K562 (cell line): Measurements from ENCODE around the gene RAB40B.

Experiments used
- ARID1B ChIP-seq: fragments of 450-650 bp; IDR thresholded peaks from 2 replicates; pipeline ENCODE4 v1.6.1; 2016; ENCODE audit warnings: antibody characterized with exemption, mild to moderate bottlenecking, inconsistent platforms
- CBX3 ChIP-seq, 2 experiments: IDR thresholded peaks; 1 replicate in 1 of 2; 2 replicates in 1 of 2; pipeline ENCODE4 v1.6.1; 2012; ENCODE audit warnings: inconsistent platforms in 2 of 2, low read length in 2 of 2, borderline replicate concordance in 1 of 2, control low read depth in 1 of 2
- CHD1 ChIP-seq: fragments of 200-600 bp; sonication (generic); IDR thresholded peaks from one replicate; pipeline ENCODE4 v1.6.1; 2012; ENCODE audit warnings: mild to moderate bottlenecking, moderate library complexity, low read length, inconsistent platforms
- EZH2 ChIP-seq: IDR thresholded peaks from 2 replicates; pipeline ENCODE4 v1.6.1; 2012; ENCODE audit warnings: low read depth, mild to moderate bottlenecking, inconsistent platforms, low read length, borderline replicate concordance
- PHTF2 ChIP-seq: fragments of 250-450 bp; sonication (Bioruptor Pico); IDR thresholded peaks from 2 replicates; pipeline ENCODE4 v1.5.0; 2021; ENCODE audit warnings: mild to moderate bottlenecking
- POLR2AphosphoS2 ChIP-seq: IDR thresholded peaks from 2 replicates; pipeline ENCODE4 v1.6.1; 2012; ENCODE audit warnings: low read length, improper control_type of control experiment
- RFX1 ChIP-seq: fragments of 450-650 bp; IDR thresholded peaks from 2 replicates; pipeline ENCODE4 v1.6.1; 2016; ENCODE audit warnings: mild to moderate bottlenecking, moderate library complexity
- RFX5 ChIP-seq: IDR thresholded peaks from 2 replicates; pipeline ENCODE4 v1.6.1; 2011; ENCODE audit warnings: low read depth, mild to moderate bottlenecking, improper control_type of control experiment, low read length
- ZNF12 ChIP-seq: sonication (generic); formaldehyde crosslinking; IDR thresholded peaks from 2 replicates; pipeline ENCODE4 v1.4.0; 2020; ENCODE audit warnings: mild to moderate bottlenecking, missing genetic modification reagents
- ZNF780A ChIP-seq: fragments of 250-450 bp; sonication (Bioruptor Pico); IDR thresholded peaks from 2 replicates; pipeline ENCODE4 v1.5.0; 2021; ENCODE audit warnings: mild to moderate bottlenecking
- TF ChIP-seq, protein P1 (sequence below), 3 experiments: IDR thresholded peaks in 2 of 3; conservative IDR thresholded peaks in 1 of 3; 2 replicates each; pipeline ENCODE4 v1.5.1; 2011 to 2012; ENCODE audit warnings: low read length in 3 of 3, mild to moderate bottlenecking in 3 of 3, control low read depth in 2 of 3, improper control_type of control experiment in 1 of 3, inconsistent platforms in 1 of 3, low read depth in 1 of 3, mixed read lengths in 1 of 3, moderate library complexity in 1 of 3; ENCODE audit not compliant: insufficient read depth in 2 of 3
- TF ChIP-seq, protein P2 (sequence below), 2 experiments: fragments of 450-650 bp; formaldehyde crosslinking in 1 of 2; IDR thresholded peaks; 2 replicates each; pipeline versions ENCODE4 v1.4.0 to v1.6.1; 2014 to 2020; ENCODE audit warnings: mild to moderate bottlenecking in 2 of 2, borderline replicate concordance in 1 of 2, low read depth in 1 of 2

DNA sequence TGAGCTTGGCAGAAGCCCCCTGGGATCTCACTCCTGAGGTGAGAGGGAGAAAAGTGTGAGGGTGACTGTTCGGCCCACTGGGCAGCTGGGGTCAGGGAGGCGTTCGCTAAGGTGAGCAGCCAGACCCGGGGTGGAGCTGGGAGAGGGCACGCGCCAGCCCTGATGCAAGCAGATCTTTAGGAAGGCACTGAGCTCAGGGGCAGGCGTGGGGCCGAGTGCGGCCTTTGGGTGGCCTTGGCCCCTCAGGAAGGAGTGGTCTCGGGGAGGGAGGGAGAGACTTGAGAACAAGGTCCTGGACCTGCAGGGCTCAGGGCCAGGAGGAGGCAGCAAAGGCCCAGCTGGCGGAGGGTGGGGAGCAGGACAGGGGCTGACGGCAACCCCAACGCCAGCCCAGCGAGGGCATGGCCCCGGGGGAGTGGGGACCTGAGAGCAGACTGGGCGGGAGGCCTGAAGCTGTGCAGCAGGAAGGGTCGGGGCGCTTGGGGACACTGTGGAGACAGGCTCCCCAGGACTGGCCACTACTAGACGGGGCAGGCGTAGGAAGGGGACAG is 35.7 kb downstream of the RAB40B start:
- no peak for TF ChIP-seq RFX5
- TF ChIP-seq RFX1: no peak
- TF ChIP-seq, protein P1, sequence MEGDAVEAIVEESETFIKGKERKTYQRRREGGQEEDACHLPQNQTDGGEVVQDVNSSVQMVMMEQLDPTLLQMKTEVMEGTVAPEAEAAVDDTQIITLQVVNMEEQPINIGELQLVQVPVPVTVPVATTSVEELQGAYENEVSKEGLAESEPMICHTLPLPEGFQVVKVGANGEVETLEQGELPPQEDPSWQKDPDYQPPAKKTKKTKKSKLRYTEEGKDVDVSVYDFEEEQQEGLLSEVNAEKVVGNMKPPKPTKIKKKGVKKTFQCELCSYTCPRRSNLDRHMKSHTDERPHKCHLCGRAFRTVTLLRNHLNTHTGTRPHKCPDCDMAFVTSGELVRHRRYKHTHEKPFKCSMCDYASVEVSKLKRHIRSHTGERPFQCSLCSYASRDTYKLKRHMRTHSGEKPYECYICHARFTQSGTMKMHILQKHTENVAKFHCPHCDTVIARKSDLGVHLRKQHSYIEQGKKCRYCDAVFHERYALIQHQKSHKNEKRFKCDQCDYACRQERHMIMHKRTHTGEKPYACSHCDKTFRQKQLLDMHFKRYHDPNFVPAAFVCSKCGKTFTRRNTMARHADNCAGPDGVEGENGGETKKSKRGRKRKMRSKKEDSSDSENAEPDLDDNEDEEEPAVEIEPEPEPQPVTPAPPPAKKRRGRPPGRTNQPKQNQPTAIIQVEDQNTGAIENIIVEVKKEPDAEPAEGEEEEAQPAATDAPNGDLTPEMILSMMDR (IDR thresholded peaks at IDR 0.05 in 2 of 3, conservative IDR thresholded peaks at IDR 0.05 in 1 of 3; ENCODE audit: insufficient read depth in 2 of 3, low read depth in 1 of 3, low read length in 3 of 3): no peak
- TF ChIP-seq POLR2AphosphoS2: no peak
- TF ChIP-seq CBX3 (IDR thresholded peaks at IDR 0.05; ENCODE audit: borderline replicate concordance in 1 of 2, low read length in 2 of 2): no peak
- TF ChIP-seq ZNF780A (CRISPR knock-in tag): no peak
- TF ChIP-seq ARID1B: no peak
- TF ChIP-seq ZNF12 (CRISPR knock-in tag): no peak
- TF ChIP-seq, protein P2, sequence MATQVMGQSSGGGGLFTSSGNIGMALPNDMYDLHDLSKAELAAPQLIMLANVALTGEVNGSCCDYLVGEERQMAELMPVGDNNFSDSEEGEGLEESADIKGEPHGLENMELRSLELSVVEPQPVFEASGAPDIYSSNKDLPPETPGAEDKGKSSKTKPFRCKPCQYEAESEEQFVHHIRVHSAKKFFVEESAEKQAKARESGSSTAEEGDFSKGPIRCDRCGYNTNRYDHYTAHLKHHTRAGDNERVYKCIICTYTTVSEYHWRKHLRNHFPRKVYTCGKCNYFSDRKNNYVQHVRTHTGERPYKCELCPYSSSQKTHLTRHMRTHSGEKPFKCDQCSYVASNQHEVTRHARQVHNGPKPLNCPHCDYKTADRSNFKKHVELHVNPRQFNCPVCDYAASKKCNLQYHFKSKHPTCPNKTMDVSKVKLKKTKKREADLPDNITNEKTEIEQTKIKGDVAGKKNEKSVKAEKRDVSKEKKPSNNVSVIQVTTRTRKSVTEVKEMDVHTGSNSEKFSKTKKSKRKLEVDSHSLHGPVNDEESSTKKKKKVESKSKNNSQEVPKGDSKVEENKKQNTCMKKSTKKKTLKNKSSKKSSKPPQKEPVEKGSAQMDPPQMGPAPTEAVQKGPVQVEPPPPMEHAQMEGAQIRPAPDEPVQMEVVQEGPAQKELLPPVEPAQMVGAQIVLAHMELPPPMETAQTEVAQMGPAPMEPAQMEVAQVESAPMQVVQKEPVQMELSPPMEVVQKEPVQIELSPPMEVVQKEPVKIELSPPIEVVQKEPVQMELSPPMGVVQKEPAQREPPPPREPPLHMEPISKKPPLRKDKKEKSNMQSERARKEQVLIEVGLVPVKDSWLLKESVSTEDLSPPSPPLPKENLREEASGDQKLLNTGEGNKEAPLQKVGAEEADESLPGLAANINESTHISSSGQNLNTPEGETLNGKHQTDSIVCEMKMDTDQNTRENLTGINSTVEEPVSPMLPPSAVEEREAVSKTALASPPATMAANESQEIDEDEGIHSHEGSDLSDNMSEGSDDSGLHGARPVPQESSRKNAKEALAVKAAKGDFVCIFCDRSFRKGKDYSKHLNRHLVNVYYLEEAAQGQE (IDR thresholded peaks at IDR 0.05; ENCODE audit: borderline replicate concordance): no peak
- TF ChIP-seq, protein P2 (CRISPR knock-in tag; IDR thresholded peaks at IDR 0.05; ENCODE audit: low read depth): no peak
- no peak for TF ChIP-seq PHTF2 (CRISPR knock-in tag)
- TF ChIP-seq CHD1: no peak
- no peak for TF ChIP-seq EZH2
